OCI-LY3 (cell line): ENCODE measurements around the gene PUS10.
"Not testable (repeated sequence)": the region's sequence is repeated elsewhere in the genome, so short reads cannot be mapped to it uniquely, and the experiment has no call there.

Experiments
- H2AFZ ChIP-seq: fragments of 200-600, 300-600 bp; shearing (Covaris generic); 2 replicates; pipeline ENCODE4 v1.6.0; 2014; ENCODE audit warnings: antibody characterized with exemption, low read depth, low read length
- H3K27ac ChIP-seq: fragments of 200-600, 300-600 bp; sonication (generic); 2 replicates; pipeline ENCODE4 v1.5.1; 2014; ENCODE audit warnings: mild to moderate bottlenecking, low read length, moderate library complexity, mixed read lengths
- H3K27me3 ChIP-seq: fragments of 200-600, 300-600 bp; sonication (generic); 2 replicates; pipeline ENCODE4 v1.6.1; 2014; ENCODE audit warnings: low read depth, low read length, mixed read lengths
- H3K36me3 ChIP-seq: fragments of 200-600, 300-600 bp; sonication (generic); replicated peaks from 2 replicates; pipeline ENCODE3; 2014; ENCODE audit warnings: low read depth, low read length, mixed read lengths
- H3K4me1 ChIP-seq: fragments of 300-600, 200-600 bp; sonication (generic); 2 replicates; pipeline ENCODE4 v1.6.1; 2014; ENCODE audit warnings: low read length, mixed read lengths
- H3K4me2 ChIP-seq: fragments of 200-600, 300-600 bp; sonication (generic); 2 replicates; pipeline ENCODE4 v1.6.1; 2014; ENCODE audit warnings: low read length, mixed read lengths
- H3K4me3 ChIP-seq: fragments of 300-600, 200-600 bp; sonication (generic); 2 replicates; pipeline ENCODE4 v1.5.1; 2014; ENCODE audit warnings: antibody characterized with exemption, mild to moderate bottlenecking, low read length, moderate library complexity
- H3K79me2 ChIP-seq: fragments of 300-600, 200-600 bp; shearing (Covaris generic); 2 replicates; pipeline ENCODE4 v1.6.1; 2014; ENCODE audit warnings: mild to moderate bottlenecking, low read length, mixed read lengths
- H3K9ac ChIP-seq: fragments of 300-600, 200-600 bp; shearing (Covaris generic); 2 replicates; pipeline ENCODE4 v1.6.0; 2014; ENCODE audit warnings: mild to moderate bottlenecking, low read length, moderate library complexity
- H3K9me3 ChIP-seq: fragments of 200-600, 300-600 bp; shearing (Covaris generic); 2 replicates; pipeline ENCODE4 v1.6.1; 2014; ENCODE audit warnings: low read length, mixed read lengths; ENCODE audit not compliant: insufficient read depth
- H4K20me1 ChIP-seq: fragments of 200-600, 300-600 bp; sonication (generic); 2 replicates; pipeline ENCODE4 v1.6.1; 2016; ENCODE audit warnings: low read length, mixed read lengths; ENCODE audit not compliant: insufficient read depth
- CTCF ChIP-seq: fragments of 200-600, 300-600 bp; sonication (generic); IDR thresholded peaks from 2 replicates; pipeline ENCODE4 v1.5.1; 2014; ENCODE audit warnings: antibody characterized with exemption, low read length, low read depth
- EZH2phosphoT487 ChIP-seq: fragments of 200-600 bp; shearing (Covaris generic); IDR thresholded peaks from 2 replicates; pipeline ENCODE4 v1.6.1; 2018; ENCODE audit warnings: antibody characterized with exemption, mixed run types, low read depth

The PUS10 gene

GRCh38 chr2:60934165-60934722, 83.8 kb downstream of the PUS10 start:
- Histone ChIP-seq H3K4me1 (no peaks in the 10 kb centered on the region), H4K20me1 (peaks cover 22% of the 10 kb centered on the region), H3K36me3 (peaks cover 45% of the 10 kb centered on the region), H3K27ac (no peak overlapping the region), H3K4me2 (no peak overlapping the region), H3K9me3 (no peaks in the 10 kb centered on the region), H3K79me2 (peaks cover 6% of the 10 kb centered on the region; the same call in 1 of the 2 replicates), H3K9ac (no peak overlapping the region), H3K4me3 (no peak overlapping the region), H3K27me3 (no peaks in the 10 kb centered on the region), H2AFZ (no peak overlapping the region)
- TF ChIP-seq EZH2phosphoT487 = no peak

- Histone ChIP-seq H3K36me3 (peaks cover 33% of the 10 kb centered on the region), H3K27ac (no peak overlapping the region), H3K4me2 (no peak overlapping the region), H3K4me3 (no peak overlapping the region), H3K9ac (no peak overlapping the region), H3K79me2 (peaks cover 6% of the 10 kb centered on the region; the same call in 1 of the 2 replicates), H3K4me1 (no peaks in the 10 kb centered on the region), H3K27me3 (no peaks in the 10 kb centered on the region), H3K9me3 (no peaks in the 10 kb centered on the region), H4K20me1 (peaks cover 22% of the 10 kb centered on the region), H2AFZ (no peak overlapping the region)
- TF ChIP-seq EZH2phosphoT487 (no peak), CTCF (no peak)
Observed at GRCh38 chr2:60932954-60933353, 85.1 kb downstream of the PUS10 start.

- Histone ChIP-seq H3K36me3 (peaks cover 34% of the 10 kb centered on the region), H4K20me1 (peaks cover 22% of the 10 kb centered on the region)
- not testable (repeated sequence) for H3K4me1 ChIP-seq, H3K4me2 ChIP-seq, H3K9me3 ChIP-seq, H2AFZ ChIP-seq, H3K27me3 ChIP-seq, H3K4me3 ChIP-seq, H3K9ac ChIP-seq, H3K79me2 ChIP-seq, H3K27ac ChIP-seq
Observed at GRCh38 chr2:60932061-60932460, 86.0 kb downstream of the PUS10 start.

- no peak for TF ChIP-seq EZH2phosphoT487
- TF ChIP-seq CTCF = no peak
- no peak overlapping the region for H3K9ac ChIP-seq
- peaks cover 57% of the 10 kb centered on the region for H3K36me3 ChIP-seq
- H3K4me2 ChIP-seq = no peak overlapping the region
- H2AFZ ChIP-seq = no peak overlapping the region
- H3K79me2 ChIP-seq = peaks cover 14% of the 10 kb centered on the region
- no peaks in the 10 kb centered on the region for H3K27me3 ChIP-seq
- H3K27ac ChIP-seq = no peak overlapping the region
- H3K4me3 ChIP-seq = no peak overlapping the region
- H4K20me1 ChIP-seq = peaks cover 20% of the 10 kb centered on the region
- H3K9me3 ChIP-seq = no peaks in the 10 kb centered on the region
- H3K4me1 ChIP-seq = no peaks in the 10 kb centered on the region
Observed at GRCh38 chr2:60926741-60927552, 91.1 kb downstream of the PUS10 start.
